Fibroblast of villous mesenchyme (primary cell): ENCODE measurements around the gene MGARP. TPM values are rescaled to one million over a fixed set of nuclear protein-coding genes. Genes with fewer than 3 reads are reported as not detected.
"Not testable (repeated sequence)": the region's sequence is repeated elsewhere in the genome, so short reads cannot be mapped to it uniquely, and the experiment has no call there.

Experiments
- DNase-seq: peaks from one replicate; pipeline ENCODE4 v3.0.0-alpha.2; 2010; ENCODE audit warnings: low read depth
- H3K4me3 ChIP-seq: 2 replicates; pipeline ENCODE4 v1.5.1; 2011; ENCODE audit warnings: low read depth, mild to moderate bottlenecking, low read length
- total RNA-seq: library from RNA; depleted of rRNA; stranded (reverse); fragments of >200 nt; gene quantifications from 2 replicates; pipeline ENCODE4 v1.2.3, GENCODE V29; 2012
- TF ChIP-seq, protein P1 (sequence below): IDR thresholded peaks from 2 replicates; pipeline ENCODE4 v1.5.1; 2012; ENCODE audit warnings: low read depth, mild to moderate bottlenecking, low read length; ENCODE audit not compliant: insufficient read depth

Gene MGARP
- total RNA-seq, 1 donor, result 106 TPM

DNA sequence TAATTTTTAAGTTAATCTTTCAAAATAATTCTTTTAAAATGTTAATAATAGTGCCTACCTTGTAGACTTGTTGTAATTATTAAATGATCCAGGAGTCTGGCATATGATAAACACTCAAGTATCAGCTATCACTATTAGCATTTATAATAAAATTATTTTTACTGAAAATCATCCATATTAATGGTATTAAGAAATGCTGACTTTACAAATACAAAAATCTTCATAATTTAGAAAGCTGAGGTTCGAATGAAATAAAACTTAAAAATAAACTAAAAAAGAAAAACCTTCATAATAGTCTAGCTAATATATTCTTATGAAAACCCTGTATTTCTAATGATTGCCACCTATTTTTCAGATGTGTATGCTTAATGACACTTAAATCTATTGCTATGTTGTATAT lies 5.2 kb downstream of the MGARP start:
- no peak for DNase-seq
- H3K4me3 ChIP-seq, result no peak overlapping the region
- TF ChIP-seq, protein P1, sequence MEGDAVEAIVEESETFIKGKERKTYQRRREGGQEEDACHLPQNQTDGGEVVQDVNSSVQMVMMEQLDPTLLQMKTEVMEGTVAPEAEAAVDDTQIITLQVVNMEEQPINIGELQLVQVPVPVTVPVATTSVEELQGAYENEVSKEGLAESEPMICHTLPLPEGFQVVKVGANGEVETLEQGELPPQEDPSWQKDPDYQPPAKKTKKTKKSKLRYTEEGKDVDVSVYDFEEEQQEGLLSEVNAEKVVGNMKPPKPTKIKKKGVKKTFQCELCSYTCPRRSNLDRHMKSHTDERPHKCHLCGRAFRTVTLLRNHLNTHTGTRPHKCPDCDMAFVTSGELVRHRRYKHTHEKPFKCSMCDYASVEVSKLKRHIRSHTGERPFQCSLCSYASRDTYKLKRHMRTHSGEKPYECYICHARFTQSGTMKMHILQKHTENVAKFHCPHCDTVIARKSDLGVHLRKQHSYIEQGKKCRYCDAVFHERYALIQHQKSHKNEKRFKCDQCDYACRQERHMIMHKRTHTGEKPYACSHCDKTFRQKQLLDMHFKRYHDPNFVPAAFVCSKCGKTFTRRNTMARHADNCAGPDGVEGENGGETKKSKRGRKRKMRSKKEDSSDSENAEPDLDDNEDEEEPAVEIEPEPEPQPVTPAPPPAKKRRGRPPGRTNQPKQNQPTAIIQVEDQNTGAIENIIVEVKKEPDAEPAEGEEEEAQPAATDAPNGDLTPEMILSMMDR, result no peak

DNA sequence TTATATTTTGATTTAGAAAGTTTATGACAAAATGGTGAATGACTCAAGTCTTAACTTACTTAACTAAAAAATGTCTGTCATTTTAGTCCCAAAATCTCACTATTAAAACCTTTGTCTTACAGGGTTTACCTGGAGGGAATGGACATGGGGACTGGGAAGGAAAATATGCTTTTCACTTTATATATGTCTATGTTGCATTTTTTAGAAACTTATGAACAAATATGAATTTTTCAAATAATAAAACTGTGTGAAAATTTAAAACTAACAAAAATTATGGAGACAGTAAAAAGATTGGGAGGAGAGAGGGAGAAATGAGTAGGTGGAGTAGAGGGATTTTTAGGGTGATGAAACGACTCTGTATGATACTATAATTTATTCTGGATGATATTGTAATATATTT lies 6.2 kb downstream of the MGARP start:
- TF ChIP-seq, protein P1, result no peak
- no peak for DNase-seq
- no peak overlapping the region for H3K4me3 ChIP-seq

DNA sequence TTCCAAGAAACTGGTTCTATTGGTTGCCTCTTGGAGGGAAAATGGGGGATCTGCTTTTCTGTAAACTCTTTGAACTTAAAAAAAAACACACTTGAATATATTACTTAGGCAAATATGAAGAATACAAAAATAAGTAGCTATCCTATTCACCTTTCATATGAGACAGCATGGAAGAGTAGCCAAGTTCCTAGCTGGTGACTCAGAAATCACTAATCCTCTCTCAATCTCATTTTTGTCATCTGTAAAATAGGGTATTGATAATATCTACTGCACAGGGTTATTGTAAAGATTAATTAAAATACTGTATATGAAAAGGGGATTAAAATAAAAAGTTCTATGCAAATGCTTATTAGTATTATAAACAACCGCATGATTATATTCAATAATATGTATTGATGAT lies 12.7 kb downstream of the MGARP start:
- no peak for DNase-seq
- TF ChIP-seq, protein P1, result no peak
- H3K4me3 ChIP-seq, result no peak overlapping the region

DNA sequence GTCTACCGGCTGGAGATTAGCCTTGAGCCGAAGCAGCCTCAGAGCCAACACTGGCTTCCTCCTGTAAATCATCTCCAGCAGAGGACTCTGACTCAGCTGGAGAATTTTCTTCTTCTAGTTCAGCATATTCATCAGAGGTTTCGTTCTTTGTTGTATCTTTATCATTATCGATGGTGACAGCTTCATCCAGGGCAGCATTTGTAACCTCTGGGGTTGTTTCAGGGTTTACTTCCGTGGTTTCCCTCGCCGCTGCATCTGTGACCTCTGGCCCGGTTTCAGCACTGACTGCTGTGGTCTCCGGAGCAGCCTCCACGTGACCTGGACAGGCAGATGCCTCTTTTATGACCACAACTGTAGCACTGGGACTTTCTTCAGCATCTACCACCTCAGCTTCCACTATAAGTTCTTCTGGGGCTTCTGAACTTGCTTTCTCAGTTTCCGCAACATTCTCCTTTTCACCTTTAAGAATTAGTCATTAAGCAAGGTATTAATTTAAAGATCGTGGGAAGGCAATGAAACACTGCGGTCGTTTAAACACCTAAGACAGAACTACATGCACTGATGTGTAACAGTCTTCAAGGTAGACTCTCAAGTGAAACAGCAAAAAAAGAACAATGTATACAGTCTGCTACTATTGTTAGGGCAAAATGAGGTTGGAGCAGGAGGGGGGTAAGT lies 13.3 kb downstream of the MGARP start:
- TF ChIP-seq, protein P1, result no peak
- peak overlapping the region; percentile 49 for H3K4me3 ChIP-seq
- peak; percentile 92 for DNase-seq

DNA sequence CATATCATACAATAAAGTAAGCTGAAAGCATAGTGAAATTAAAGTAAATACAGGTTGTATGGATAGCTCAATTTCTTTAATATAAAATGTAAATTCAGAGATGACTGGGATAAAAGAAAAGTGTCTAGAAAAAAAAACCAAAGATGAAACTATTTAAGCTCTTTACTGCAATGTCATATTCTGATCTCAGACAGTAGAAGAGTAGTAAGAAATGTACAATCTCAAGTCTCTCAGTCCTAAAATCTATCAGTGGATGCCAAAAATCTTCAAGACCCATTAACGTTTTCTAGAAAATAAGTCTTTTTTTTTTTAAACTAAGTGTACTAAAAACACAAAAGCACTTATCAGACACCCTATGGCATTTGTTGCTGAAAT lies 13.8 kb downstream of the MGARP start:
- DNase-seq, result no peak
- H3K4me3 ChIP-seq, result peak overlapping the region; percentile 49
- TF ChIP-seq, protein P1, result no peak

DNA sequence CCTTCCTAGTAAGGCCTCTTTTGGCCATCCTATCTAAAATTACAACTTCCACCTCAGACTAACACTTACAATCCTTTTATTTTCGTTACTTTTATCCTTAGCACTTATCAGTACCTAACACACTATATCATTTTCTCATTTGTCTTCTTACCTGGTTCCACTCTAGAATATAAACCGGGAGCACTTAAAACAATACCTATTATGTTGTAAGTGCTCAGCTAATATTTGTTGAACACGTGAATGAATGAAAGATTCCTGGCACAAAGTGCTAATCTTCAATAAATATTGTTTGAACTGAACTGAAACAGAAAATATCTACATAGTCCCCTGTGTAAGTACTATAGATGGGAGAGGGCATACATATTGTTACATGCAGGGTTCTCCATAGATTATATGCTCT lies 14.4 kb downstream of the MGARP start:
- TF ChIP-seq, protein P1, result no peak
- H3K4me3 ChIP-seq, result no peak overlapping the region
- DNase-seq, result no peak

DNA sequence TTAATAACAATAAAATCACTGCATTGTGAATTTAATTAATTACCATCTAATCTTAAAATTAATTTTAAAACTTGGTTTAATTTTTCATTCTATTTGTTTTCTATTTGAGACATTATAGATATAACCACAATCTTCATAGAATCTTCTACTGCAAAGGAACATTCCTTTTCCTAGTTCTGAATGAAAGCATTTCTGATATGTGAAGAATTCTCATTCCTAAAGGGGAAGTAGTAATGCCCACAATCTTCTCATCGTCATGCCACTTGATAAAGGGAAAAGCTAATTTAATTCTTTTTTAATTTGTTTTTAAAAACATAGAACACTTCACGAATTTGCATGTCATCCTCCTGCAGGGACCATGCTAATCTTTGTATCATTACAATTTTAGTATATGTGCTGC lies 23.7 kb downstream of the MGARP start:
- no peak for DNase-seq
- no peak overlapping the region for H3K4me3 ChIP-seq
- TF ChIP-seq, protein P1, result no peak

DNA sequence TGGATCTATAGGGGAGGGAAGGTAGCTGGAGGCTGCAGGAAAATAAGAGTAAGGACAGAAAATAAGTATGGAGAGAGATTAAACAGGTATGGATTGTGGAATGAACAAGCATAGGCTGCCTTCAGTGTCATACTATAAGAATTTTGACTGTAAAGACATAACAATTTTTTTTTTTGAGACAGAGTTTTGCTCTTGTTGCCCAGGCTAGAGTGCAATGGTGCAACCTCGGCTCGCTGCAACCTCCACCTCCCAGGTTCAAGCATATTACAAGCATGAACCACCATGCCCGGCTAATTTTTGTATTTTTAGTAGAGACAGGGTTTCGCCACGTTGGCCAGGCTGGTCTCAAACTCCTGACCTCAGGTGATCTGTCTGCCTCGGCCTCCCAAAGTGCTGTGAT lies 24.4 kb downstream of the MGARP start:
- not testable (repeated sequence) for DNase-seq, H3K4me3 ChIP-seq
